ENCODE measurements around the gene ATXN1.

DNA sequence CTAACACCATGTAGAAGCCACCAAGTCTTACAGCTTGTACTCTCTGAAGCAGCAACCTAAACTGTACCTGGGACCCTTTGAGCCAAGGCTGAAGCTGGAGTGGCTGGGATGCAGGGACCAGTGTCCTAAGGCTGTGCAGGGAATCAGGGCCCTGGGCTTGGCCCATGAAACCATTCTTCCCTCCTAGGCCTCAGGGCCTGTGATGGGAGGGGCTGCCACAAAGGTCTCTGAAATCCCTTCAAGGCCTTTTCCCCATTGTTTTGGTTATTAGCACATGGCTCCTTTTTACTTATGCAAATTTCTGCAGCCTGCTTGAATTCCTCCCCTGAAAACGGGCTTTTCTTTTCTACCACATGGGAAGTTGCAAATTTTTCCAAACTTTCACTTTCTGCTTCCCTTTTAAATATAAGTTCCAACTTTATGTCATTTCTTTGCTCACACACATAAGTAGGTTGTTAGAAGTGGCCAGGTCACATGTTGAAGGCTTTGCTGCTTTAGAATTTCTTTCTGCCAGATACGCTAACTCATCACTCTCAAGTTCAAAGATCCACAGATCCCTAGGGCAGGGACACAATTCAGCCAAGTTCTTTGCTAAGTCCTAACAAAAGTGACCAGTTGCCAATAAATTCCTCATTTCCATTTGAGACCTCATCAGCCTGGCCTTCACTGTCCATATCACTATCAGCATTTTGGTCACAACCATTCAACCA lies 28.2 kb upstream of the ATXN1 start:
- TF ChIP-seq, protein P1, sequence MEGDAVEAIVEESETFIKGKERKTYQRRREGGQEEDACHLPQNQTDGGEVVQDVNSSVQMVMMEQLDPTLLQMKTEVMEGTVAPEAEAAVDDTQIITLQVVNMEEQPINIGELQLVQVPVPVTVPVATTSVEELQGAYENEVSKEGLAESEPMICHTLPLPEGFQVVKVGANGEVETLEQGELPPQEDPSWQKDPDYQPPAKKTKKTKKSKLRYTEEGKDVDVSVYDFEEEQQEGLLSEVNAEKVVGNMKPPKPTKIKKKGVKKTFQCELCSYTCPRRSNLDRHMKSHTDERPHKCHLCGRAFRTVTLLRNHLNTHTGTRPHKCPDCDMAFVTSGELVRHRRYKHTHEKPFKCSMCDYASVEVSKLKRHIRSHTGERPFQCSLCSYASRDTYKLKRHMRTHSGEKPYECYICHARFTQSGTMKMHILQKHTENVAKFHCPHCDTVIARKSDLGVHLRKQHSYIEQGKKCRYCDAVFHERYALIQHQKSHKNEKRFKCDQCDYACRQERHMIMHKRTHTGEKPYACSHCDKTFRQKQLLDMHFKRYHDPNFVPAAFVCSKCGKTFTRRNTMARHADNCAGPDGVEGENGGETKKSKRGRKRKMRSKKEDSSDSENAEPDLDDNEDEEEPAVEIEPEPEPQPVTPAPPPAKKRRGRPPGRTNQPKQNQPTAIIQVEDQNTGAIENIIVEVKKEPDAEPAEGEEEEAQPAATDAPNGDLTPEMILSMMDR (IDR thresholded peaks at IDR 0.05), result no peak
- TF ChIP-seq EP300 (IDR thresholded peaks at IDR 0.05), result no peak

Data from gastroesophageal sphincter (tissue), 3 donors.